COR-L47 (cell line): ENCODE results near the gene ZHX3.

Experiments
- DNase-seq: peaks from one replicate; lab custom pipeline; 2025; lab: John Stamatoyannopoulos, UW

ZHX3 gene

GRCh38 chr20:41293269-41294037 is 24.1 kb downstream of the ZHX3 start:
- no peak for DNase-seq

GRCh38 chr20:41290804-41291389 is 26.6 kb downstream of the ZHX3 start:
- no peak for DNase-seq

GRCh38 chr20:41287327-41287726 is 30.2 kb downstream of the ZHX3 start:
- DNase-seq = no peak

GRCh38 chr20:41286240-41286851 is 31.2 kb downstream of the ZHX3 start:
- no peak for DNase-seq

- no peak for DNase-seq
Measured at GRCh38 chr20:41279546-41280225, 37.8 kb downstream of the ZHX3 start.

GRCh38 chr20:41278936-41279335 is 38.6 kb downstream of the ZHX3 start:
- no peak for DNase-seq

- no peak for DNase-seq
Measured at GRCh38 chr20:41277049-41277448, 40.5 kb downstream of the ZHX3 start.

- no peak for DNase-seq
Measured at GRCh38 chr20:41276317-41276751, 41.2 kb downstream of the ZHX3 start.

- no peak for DNase-seq
Measured at GRCh38 chr20:41275301-41275731, 42.2 kb downstream of the ZHX3 start.

- DNase-seq = no peak
Measured at GRCh38 chr20:41274152-41274551, 43.4 kb downstream of the ZHX3 start.

- DNase-seq = no peak
Measured at GRCh38 chr20:41273445-41273844, 44.1 kb downstream of the ZHX3 start.

GRCh38 chr20:41272339-41272738 is 45.2 kb downstream of the ZHX3 start:
- no peak for DNase-seq

GRCh38 chr20:41268917-41269652 is 48.4 kb downstream of the ZHX3 start:
- no peak for DNase-seq

- DNase-seq = no peak
Measured at GRCh38 chr20:41268402-41268801, 49.1 kb downstream of the ZHX3 start.

GRCh38 chr20:41265938-41266337 is 51.6 kb downstream of the ZHX3 start:
- no peak for DNase-seq

GRCh38 chr20:41264819-41265218 is 52.7 kb downstream of the ZHX3 start:
- DNase-seq = no peak

GRCh38 chr20:41261790-41262717 is 55.5 kb downstream of the ZHX3 start:
- DNase-seq = no peak

GRCh38 chr20:41261260-41261659 is 56.3 kb downstream of the ZHX3 start:
- DNase-seq = no peak

- no peak for DNase-seq
Measured at GRCh38 chr20:41260734-41261220, 56.8 kb downstream of the ZHX3 start.

- no peak for DNase-seq
Measured at GRCh38 chr20:41259309-41259708, 58.2 kb downstream of the ZHX3 start.

- DNase-seq = no peak
Measured at GRCh38 chr20:41258474-41258873, 59.1 kb downstream of the ZHX3 start.
